Progenitor cell of endocrine pancreas (in vitro differentiated cells): ENCODE measurements around the gene SUCO. TPM values are rescaled to one million over a fixed set of nuclear protein-coding genes. Genes with fewer than 3 reads are reported as not detected.

Source experiments
- DNase-seq: peaks from one replicate; pipeline ENCODE4 v3.0.0; 2021; ENCODE audit warnings: low spot score; ENCODE audit not compliant: unreplicated experiment
- H3K27ac Mint-ChIP-seq: 2 replicates; pipeline ENCODE4 v1.8.0; 2021; ENCODE audit warnings: mild to moderate bottlenecking, moderate library complexity, mixed read lengths
- H3K27me3 Mint-ChIP-seq: 2 replicates; pipeline ENCODE4 v1.8.0; 2021; ENCODE audit warnings: mixed read lengths
- H3K36me3 Mint-ChIP-seq: 2 replicates; pipeline ENCODE4 v1.8.0; 2022; ENCODE audit warnings: mixed read lengths; ENCODE audit not compliant: insufficient read depth
- H3K4me1 Mint-ChIP-seq: 2 replicates; pipeline ENCODE4 v1.8.0; 2021; ENCODE audit warnings: low read depth, mixed read lengths
- H3K4me3 Mint-ChIP-seq: 2 replicates; pipeline ENCODE4 v1.8.0; 2021; ENCODE audit warnings: low read depth, mild to moderate bottlenecking, moderate library complexity, mixed read lengths
- H3K9me3 Mint-ChIP-seq: 2 replicates; pipeline ENCODE4 v1.8.0; 2021; ENCODE audit warnings: low read depth, mixed read lengths
- CTCF ChIP-seq: fragments of 200-600 bp; sonication (generic); IDR thresholded peaks from one replicate; pipeline ENCODE4 v1.5.0; 2021; ENCODE audit warnings: antibody characterized with exemption, mild to moderate bottlenecking; ENCODE audit not compliant: unreplicated experiment
- total RNA-seq: library from RNA; stranded (reverse); gene quantifications from 2 replicates; pipeline ENCODE4 v1.2.1, GENCODE V29; 2021

Gene SUCO
- total RNA-seq, 1 donor from 2014 or later: 58.0 TPM

- Mint-ChIP-seq H3K27ac (peak overlapping the region; percentile 30), H3K4me1 (peaks cover 14% of the 10 kb centered on the region), H3K27me3 (no peaks in the 10 kb centered on the region), H3K36me3 (peaks cover 50% of the 10 kb centered on the region), H3K9me3 (peaks cover 4% of the 10 kb centered on the region), H3K4me3 (no peak overlapping the region)
- no peak for TF ChIP-seq CTCF
- no peak for DNase-seq
These were observed 67.7 kb downstream of the SUCO start for GRCh38 chr1:172600615-172601014.

- TF ChIP-seq CTCF: no peak
- Mint-ChIP-seq H3K4me3 (no peak overlapping the region), H3K9me3 (no peaks in the 10 kb centered on the region), H3K36me3 (peaks cover 44% of the 10 kb centered on the region), H3K27me3 (no peaks in the 10 kb centered on the region), H3K4me1 (peaks cover 14% of the 10 kb centered on the region), H3K27ac (peak overlapping the region; percentile 30)
- no peak for DNase-seq
These were observed 68.2 kb downstream of the SUCO start for GRCh38 chr1:172601046-172601630.

GRCh38 chr1:172602706-172603105, 69.8 kb downstream of the SUCO start:
- no peak overlapping the region for H3K27ac Mint-ChIP-seq
- peaks cover 14% of the 10 kb centered on the region for H3K4me1 Mint-ChIP-seq
- peaks cover 30% of the 10 kb centered on the region for H3K36me3 Mint-ChIP-seq
- no peak for DNase-seq
- no peaks in the 10 kb centered on the region for H3K27me3 Mint-ChIP-seq
- H3K4me3 Mint-ChIP-seq: no peak overlapping the region
- TF ChIP-seq CTCF: no peak
- no peaks in the 10 kb centered on the region for H3K9me3 Mint-ChIP-seq

GRCh38 chr1:172603816-172604215, 70.9 kb downstream of the SUCO start:
- no peak for TF ChIP-seq CTCF
- DNase-seq: no peak
- peaks cover 24% of the 10 kb centered on the region for H3K36me3 Mint-ChIP-seq
- no peak overlapping the region for H3K4me3 Mint-ChIP-seq
- H3K27ac Mint-ChIP-seq: no peak overlapping the region
- H3K27me3 Mint-ChIP-seq: no peaks in the 10 kb centered on the region
- no peaks in the 10 kb centered on the region for H3K9me3 Mint-ChIP-seq
- H3K4me1 Mint-ChIP-seq: peaks cover 25% of the 10 kb centered on the region

GRCh38 chr1:172605641-172606040, 72.7 kb downstream of the SUCO start:
- no peak for DNase-seq
- no peak overlapping the region for H3K4me3 Mint-ChIP-seq
- peaks cover 32% of the 10 kb centered on the region for H3K36me3 Mint-ChIP-seq
- H3K4me1 Mint-ChIP-seq: peaks cover 32% of the 10 kb centered on the region
- no peak overlapping the region for H3K27ac Mint-ChIP-seq
- no peaks in the 10 kb centered on the region for H3K27me3 Mint-ChIP-seq
- H3K9me3 Mint-ChIP-seq: no peaks in the 10 kb centered on the region
- TF ChIP-seq CTCF: no peak
